ENCODE data around the gene GDI1. TPM values are rescaled to one million over a fixed set of nuclear protein-coding genes. Genes with fewer than 3 reads are reported as not detected.

The GDI1 gene
- total and polyA plus RNA-seq, 2 of the 8 experiments (the other 6 are each of a cell fraction or from before 2014, with no cell fraction given) = 83.1 to 136 TPM

DNA sequence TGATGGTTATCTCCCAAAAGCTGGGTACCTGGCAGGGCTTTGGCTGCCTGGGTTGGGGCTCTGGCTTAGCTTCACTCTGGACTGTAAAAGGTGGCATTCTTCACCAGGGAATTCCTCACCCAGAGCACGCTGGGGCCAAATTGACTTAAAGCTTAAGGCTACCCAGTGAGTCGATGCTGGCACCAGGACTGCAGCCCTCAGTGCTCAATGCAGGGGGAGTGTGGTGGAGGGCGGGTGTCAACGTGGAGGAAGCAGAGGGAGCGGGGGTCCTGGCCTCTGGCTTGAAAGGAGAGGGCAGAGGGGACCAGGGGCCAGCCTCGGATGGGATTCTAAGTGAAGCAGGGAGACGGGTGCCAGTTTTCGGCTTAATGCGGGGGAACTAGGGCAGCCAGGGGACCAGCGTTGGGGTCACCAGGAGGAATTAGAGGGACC, 6.5 kb downstream of the GDI1 start (continued):
- TF ChIP-seq, protein P1, sequence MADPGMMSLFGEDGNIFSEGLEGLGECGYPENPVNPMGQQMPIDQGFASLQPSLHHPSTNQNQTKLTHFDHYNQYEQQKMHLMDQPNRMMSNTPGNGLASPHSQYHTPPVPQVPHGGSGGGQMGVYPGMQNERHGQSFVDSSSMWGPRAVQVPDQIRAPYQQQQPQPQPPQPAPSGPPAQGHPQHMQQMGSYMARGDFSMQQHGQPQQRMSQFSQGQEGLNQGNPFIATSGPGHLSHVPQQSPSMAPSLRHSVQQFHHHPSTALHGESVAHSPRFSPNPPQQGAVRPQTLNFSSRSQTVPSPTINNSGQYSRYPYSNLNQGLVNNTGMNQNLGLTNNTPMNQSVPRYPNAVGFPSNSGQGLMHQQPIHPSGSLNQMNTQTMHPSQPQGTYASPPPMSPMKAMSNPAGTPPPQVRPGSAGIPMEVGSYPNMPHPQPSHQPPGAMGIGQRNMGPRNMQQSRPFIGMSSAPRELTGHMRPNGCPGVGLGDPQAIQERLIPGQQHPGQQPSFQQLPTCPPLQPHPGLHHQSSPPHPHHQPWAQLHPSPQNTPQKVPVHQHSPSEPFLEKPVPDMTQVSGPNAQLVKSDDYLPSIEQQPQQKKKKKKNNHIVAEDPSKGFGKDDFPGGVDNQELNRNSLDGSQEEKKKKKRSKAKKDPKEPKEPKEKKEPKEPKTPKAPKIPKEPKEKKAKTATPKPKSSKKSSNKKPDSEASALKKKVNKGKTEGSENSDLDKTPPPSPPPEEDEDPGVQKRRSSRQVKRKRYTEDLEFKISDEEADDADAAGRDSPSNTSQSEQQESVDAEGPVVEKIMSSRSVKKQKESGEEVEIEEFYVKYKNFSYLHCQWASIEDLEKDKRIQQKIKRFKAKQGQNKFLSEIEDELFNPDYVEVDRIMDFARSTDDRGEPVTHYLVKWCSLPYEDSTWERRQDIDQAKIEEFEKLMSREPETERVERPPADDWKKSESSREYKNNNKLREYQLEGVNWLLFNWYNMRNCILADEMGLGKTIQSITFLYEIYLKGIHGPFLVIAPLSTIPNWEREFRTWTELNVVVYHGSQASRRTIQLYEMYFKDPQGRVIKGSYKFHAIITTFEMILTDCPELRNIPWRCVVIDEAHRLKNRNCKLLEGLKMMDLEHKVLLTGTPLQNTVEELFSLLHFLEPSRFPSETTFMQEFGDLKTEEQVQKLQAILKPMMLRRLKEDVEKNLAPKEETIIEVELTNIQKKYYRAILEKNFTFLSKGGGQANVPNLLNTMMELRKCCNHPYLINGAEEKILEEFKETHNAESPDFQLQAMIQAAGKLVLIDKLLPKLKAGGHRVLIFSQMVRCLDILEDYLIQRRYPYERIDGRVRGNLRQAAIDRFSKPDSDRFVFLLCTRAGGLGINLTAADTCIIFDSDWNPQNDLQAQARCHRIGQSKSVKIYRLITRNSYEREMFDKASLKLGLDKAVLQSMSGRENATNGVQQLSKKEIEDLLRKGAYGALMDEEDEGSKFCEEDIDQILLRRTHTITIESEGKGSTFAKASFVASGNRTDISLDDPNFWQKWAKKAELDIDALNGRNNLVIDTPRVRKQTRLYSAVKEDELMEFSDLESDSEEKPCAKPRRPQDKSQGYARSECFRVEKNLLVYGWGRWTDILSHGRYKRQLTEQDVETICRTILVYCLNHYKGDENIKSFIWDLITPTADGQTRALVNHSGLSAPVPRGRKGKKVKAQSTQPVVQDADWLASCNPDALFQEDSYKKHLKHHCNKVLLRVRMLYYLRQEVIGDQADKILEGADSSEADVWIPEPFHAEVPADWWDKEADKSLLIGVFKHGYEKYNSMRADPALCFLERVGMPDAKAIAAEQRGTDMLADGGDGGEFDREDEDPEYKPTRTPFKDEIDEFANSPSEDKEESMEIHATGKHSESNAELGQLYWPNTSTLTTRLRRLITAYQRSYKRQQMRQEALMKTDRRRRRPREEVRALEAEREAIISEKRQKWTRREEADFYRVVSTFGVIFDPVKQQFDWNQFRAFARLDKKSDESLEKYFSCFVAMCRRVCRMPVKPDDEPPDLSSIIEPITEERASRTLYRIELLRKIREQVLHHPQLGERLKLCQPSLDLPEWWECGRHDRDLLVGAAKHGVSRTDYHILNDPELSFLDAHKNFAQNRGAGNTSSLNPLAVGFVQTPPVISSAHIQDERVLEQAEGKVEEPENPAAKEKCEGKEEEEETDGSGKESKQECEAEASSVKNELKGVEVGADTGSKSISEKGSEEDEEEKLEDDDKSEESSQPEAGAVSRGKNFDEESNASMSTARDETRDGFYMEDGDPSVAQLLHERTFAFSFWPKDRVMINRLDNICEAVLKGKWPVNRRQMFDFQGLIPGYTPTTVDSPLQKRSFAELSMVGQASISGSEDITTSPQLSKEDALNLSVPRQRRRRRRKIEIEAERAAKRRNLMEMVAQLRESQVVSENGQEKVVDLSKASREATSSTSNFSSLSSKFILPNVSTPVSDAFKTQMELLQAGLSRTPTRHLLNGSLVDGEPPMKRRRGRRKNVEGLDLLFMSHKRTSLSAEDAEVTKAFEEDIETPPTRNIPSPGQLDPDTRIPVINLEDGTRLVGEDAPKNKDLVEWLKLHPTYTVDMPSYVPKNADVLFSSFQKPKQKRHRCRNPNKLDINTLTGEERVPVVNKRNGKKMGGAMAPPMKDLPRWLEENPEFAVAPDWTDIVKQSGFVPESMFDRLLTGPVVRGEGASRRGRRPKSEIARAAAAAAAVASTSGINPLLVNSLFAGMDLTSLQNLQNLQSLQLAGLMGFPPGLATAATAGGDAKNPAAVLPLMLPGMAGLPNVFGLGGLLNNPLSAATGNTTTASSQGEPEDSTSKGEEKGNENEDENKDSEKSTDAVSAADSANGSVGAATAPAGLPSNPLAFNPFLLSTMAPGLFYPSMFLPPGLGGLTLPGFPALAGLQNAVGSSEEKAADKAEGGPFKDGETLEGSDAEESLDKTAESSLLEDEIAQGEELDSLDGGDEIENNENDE (IDR thresholded peaks at IDR 0.05; ENCODE audit: insufficient replicate concordance, low read length) = no peak
- no peak for TF ChIP-seq SP4 (IDR thresholded peaks at IDR 0.05; ENCODE audit: low read length)

Data from H1 (cell line).